ENCODE data around the gene ANO6.

The ANO6 gene

GRCh38 chr12:45289245-45290215, 73.6 kb downstream of the ANO6 start:
- Mint-ChIP-seq H3K36me3 (peaks cover 9% of the 10 kb centered on the region), H3K4me1 (peaks cover 21% of the 10 kb centered on the region), H3K27me3 (no peaks in the 10 kb centered on the region), H3K9me3 (no peaks in the 10 kb centered on the region), H3K27ac (no peak overlapping the region), H3K4me3 (no peak overlapping the region)
- ATAC-seq (ENCODE audit: low read depth), result no peak
- DNase-seq (ENCODE audit: low spot score in 2 of 2), result no peak

GRCh38 chr12:45290216-45290605, 74.3 kb downstream of the ANO6 start:
- Mint-ChIP-seq H3K9me3 (no peaks in the 10 kb centered on the region), H3K4me3 (no peak overlapping the region), H3K36me3 (peaks cover 9% of the 10 kb centered on the region), H3K27me3 (no peaks in the 10 kb centered on the region), H3K4me1 (peaks cover 21% of the 10 kb centered on the region), H3K27ac (no peak overlapping the region)
- no peak for ATAC-seq (ENCODE audit: low read depth)
- no peak for DNase-seq (ENCODE audit: low spot score in 2 of 2)

GRCh38 chr12:45291518-45291917, 75.6 kb downstream of the ANO6 start:
- peaks cover 18% of the 10 kb centered on the region for H3K4me1 Mint-ChIP-seq
- ATAC-seq (ENCODE audit: low read depth), result peak; percentile 35
- H3K27me3 Mint-ChIP-seq, result no peaks in the 10 kb centered on the region
- no peak overlapping the region for H3K27ac Mint-ChIP-seq
- H3K4me3 Mint-ChIP-seq, result no peak overlapping the region
- H3K9me3 Mint-ChIP-seq, result no peaks in the 10 kb centered on the region
- DNase-seq (ENCODE audit: low spot score in 2 of 2), result no peak
- H3K36me3 Mint-ChIP-seq, result peaks cover 9% of the 10 kb centered on the region

- Mint-ChIP-seq H3K27ac (no peak overlapping the region), H3K9me3 (no peaks in the 10 kb centered on the region), H3K4me3 (no peak overlapping the region), H3K36me3 (peaks cover 9% of the 10 kb centered on the region), H3K27me3 (no peaks in the 10 kb centered on the region), H3K4me1 (peaks cover 10% of the 10 kb centered on the region)
- DNase-seq (ENCODE audit: low spot score in 2 of 2), result no peak
- no peak for ATAC-seq (ENCODE audit: low read depth)
Observed at GRCh38 chr12:45292486-45293195, 76.7 kb downstream of the ANO6 start.

DNA sequence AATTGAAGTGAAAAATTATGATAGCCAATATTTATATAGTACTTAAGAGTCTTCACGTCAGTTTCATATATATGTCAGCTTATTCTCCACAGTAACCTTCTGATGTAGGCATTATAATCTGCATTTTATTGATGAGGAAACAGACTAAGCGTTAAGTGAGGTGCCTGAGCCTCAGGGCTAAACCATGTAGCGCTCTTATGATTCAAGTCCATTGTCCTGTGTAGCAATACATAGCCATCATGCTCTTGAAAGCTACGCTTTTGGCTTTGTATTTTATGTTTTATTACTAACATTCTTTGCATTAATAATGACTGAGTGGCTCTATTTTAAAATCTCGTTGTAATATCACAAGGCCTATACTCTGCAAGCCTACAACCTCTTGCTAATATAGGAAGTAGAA, 79.0 kb downstream of the ANO6 start:
- DNase-seq (ENCODE audit: low spot score in 2 of 2), result no peak
- no peak overlapping the region for H3K4me3 Mint-ChIP-seq
- peaks cover 9% of the 10 kb centered on the region for H3K36me3 Mint-ChIP-seq
- peaks cover 10% of the 10 kb centered on the region for H3K4me1 Mint-ChIP-seq
- H3K9me3 Mint-ChIP-seq, result no peaks in the 10 kb centered on the region
- ATAC-seq (ENCODE audit: low read depth), result no peak
- H3K27me3 Mint-ChIP-seq, result no peaks in the 10 kb centered on the region
- H3K27ac Mint-ChIP-seq, result no peak overlapping the region

- Mint-ChIP-seq H3K27me3 (no peaks in the 10 kb centered on the region), H3K9me3 (no peaks in the 10 kb centered on the region), H3K4me1 (peaks cover 6% of the 10 kb centered on the region), H3K36me3 (peaks cover 6% of the 10 kb centered on the region), H3K27ac (no peak overlapping the region), H3K4me3 (no peak overlapping the region)
- DNase-seq (ENCODE audit: low spot score in 2 of 2) (no peak), ATAC-seq (ENCODE audit: low read depth) (no peak)
Observed at GRCh38 chr12:45296046-45296586, 80.2 kb downstream of the ANO6 start.

- no peak overlapping the region for H3K4me3 Mint-ChIP-seq
- no peak for ATAC-seq (ENCODE audit: low read depth)
- H3K27ac Mint-ChIP-seq, result no peak overlapping the region
- peaks cover 3% of the 10 kb centered on the region for H3K4me1 Mint-ChIP-seq
- no peaks in the 10 kb centered on the region for H3K9me3 Mint-ChIP-seq
- peaks cover 3% of the 10 kb centered on the region for H3K36me3 Mint-ChIP-seq
- H3K27me3 Mint-ChIP-seq, result no peaks in the 10 kb centered on the region
- no peak for DNase-seq (ENCODE audit: low spot score in 2 of 2)
Observed at GRCh38 chr12:45298047-45298446, 82.2 kb downstream of the ANO6 start.

- DNase-seq (ENCODE audit: low spot score in 2 of 2) (no peak), ATAC-seq (ENCODE audit: low read depth) (no peak)
- Mint-ChIP-seq H3K27ac (no peak overlapping the region), H3K27me3 (no peaks in the 10 kb centered on the region), H3K4me3 (no peak overlapping the region), H3K4me1 (peaks cover under 1% of the 10 kb centered on the region), H3K36me3 (peaks cover 3% of the 10 kb centered on the region), H3K9me3 (no peaks in the 10 kb centered on the region)
Observed at GRCh38 chr12:45298721-45299692, 83.1 kb downstream of the ANO6 start.

DNA sequence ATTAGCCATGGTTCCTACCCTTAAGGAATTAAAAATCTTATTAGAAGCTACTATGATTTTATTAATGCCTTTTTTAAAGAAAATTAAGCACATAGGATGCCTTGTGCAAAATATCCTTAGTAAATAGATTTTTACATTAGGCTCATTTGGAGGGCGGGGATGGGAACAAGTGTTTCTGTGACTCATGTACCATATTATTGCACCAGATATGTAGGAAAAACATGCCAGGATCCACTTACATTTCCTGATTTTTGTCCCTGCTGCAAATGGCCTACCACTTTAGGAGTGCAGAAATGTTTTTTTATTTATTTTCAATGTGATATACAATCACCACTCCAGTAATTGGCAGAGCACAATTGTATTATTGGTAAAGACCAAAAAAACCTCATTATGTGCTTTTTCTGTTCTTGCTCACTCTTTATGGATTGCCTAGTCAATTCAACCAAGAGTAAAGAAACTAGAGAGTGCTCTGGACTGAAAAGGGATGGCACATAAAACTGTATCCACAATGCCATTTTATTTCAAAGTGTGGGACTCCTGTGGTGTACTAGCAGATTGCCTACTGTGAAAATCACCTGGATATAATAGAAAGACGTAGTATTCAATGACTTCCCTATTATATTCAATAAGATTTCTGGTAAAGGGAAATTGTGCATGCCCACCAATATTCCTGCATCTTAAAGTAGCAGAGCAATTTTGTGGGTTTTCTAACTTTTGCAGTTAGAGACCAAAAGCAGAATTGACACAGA, 86.9 kb downstream of the ANO6 start:
- Mint-ChIP-seq H3K4me1 (peaks cover 2% of the 10 kb centered on the region), H3K36me3 (peaks cover 16% of the 10 kb centered on the region), H3K9me3 (no peaks in the 10 kb centered on the region), H3K27me3 (no peaks in the 10 kb centered on the region), H3K27ac (no peak overlapping the region), H3K4me3 (no peak overlapping the region)
- ATAC-seq (ENCODE audit: low read depth), result no peak
- no peak for DNase-seq (ENCODE audit: low spot score in 2 of 2)

DNA sequence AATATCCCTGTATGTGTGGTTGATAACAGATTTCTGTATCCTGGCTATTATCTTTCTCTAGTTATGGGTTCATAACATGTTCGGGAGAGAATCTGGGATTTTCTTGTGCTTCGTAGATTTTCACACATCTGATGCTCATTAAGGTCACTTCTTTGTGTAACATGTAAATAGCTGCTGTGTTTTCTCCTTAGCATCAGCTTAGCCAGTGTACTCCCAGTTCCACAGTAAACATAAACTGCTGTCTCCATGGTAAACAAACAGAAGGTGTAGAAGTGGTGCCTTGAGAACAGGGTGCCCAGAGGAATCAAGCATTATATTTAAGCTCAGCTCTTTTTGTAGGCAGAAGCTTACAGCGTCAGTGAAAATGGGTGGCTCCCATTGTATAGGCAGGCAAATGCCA, 88.0 kb downstream of the ANO6 start:
- DNase-seq (ENCODE audit: low spot score in 2 of 2) (no peak), ATAC-seq (ENCODE audit: low read depth) (no peak)
- H3K27ac Mint-ChIP-seq, result no peak overlapping the region
- H3K4me1 Mint-ChIP-seq, result peaks cover 2% of the 10 kb centered on the region
- H3K4me3 Mint-ChIP-seq, result no peak overlapping the region
- no peaks in the 10 kb centered on the region for H3K27me3 Mint-ChIP-seq
- H3K36me3 Mint-ChIP-seq, result peaks cover 16% of the 10 kb centered on the region
- H3K9me3 Mint-ChIP-seq, result no peaks in the 10 kb centered on the region

DNA sequence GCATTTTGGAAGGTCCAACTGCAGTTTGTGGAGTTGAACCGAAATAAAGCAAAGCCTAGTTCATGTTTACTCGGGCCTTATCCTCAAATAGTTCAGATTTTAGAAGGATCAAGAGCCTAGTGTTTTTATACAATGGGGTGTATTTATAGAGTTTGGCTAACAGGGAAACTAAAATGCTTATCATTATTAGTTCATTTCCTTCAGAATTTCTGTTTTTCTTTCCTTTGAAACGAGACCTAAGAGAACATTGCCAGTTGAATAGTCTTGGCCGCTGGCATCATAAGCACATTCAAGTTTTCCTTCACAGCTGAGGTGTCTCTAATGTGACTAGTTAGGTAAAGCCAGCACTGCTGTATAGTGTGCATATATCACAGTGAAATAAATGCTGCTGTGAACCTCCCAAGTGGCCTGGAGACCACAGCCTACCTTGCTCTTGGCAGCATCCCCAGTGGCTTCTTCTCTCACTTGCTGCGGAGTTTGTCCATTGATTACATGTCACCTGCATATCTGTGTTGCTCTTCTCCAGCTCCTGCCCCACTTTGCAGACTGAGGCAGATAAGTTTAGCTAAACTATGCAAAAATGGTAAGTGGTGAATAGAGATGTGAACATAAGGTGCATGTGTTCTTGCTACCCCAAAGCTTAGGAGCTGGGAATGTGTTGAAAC, 88.8 kb downstream of the ANO6 start:
- peaks cover 2% of the 10 kb centered on the region for H3K4me1 Mint-ChIP-seq
- no peaks in the 10 kb centered on the region for H3K27me3 Mint-ChIP-seq
- ATAC-seq (ENCODE audit: low read depth) (no peak), DNase-seq (ENCODE audit: low spot score in 2 of 2) (no peak)
- H3K4me3 Mint-ChIP-seq, result no peak overlapping the region
- H3K36me3 Mint-ChIP-seq, result peaks cover 16% of the 10 kb centered on the region
- no peaks in the 10 kb centered on the region for H3K9me3 Mint-ChIP-seq
- H3K27ac Mint-ChIP-seq, result no peak overlapping the region

DNA sequence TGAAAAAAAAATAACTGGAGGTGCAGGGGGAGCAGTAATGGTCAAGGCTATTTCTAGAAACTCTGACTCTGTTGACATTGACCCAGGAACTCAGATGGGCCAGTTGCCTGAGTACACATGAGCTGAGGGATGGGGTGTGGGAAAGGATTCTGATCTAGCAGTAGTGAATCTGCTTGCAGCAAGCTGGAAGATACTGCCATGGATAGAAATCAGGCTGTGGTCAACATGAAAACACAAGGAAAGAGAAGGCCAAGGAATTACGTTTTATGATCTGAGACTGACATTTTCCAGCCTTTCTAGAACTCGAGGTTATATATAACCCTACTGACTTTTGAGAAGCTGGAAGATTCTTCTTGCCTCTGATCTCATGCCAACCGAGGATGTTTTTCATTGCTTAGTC, 90.0 kb downstream of the ANO6 start:
- H3K4me1 Mint-ChIP-seq, result peaks cover 2% of the 10 kb centered on the region
- no peaks in the 10 kb centered on the region for H3K27me3 Mint-ChIP-seq
- ATAC-seq (ENCODE audit: low read depth) (no peak), DNase-seq (ENCODE audit: low spot score in 2 of 2) (no peak)
- no peak overlapping the region for H3K27ac Mint-ChIP-seq
- H3K9me3 Mint-ChIP-seq, result no peaks in the 10 kb centered on the region
- peaks cover 16% of the 10 kb centered on the region for H3K36me3 Mint-ChIP-seq
- H3K4me3 Mint-ChIP-seq, result no peak overlapping the region
